SK-N-SH treated with all-trans-retinoic acid at 6 μM for 48 hours (cell line): ENCODE data around the gene CEMP1.

Source experiments
- OSR1 ChIP-seq: fragments of 250-450 bp; sonication (Bioruptor Pico); IDR thresholded peaks from 2 replicates; pipeline ENCODE4 v1.8.0; 2022; ENCODE audit warnings: moderate library complexity, mild to moderate bottlenecking, inconsistent platforms
- TF ChIP-seq, protein P1 (sequence below): fragments of 250-450 bp; sonication (Bioruptor Pico); IDR thresholded peaks from 2 replicates; pipeline ENCODE4 v1.8.0; 2020; ENCODE audit warnings: mild to moderate bottlenecking, moderate library complexity, borderline replicate concordance

DNA sequence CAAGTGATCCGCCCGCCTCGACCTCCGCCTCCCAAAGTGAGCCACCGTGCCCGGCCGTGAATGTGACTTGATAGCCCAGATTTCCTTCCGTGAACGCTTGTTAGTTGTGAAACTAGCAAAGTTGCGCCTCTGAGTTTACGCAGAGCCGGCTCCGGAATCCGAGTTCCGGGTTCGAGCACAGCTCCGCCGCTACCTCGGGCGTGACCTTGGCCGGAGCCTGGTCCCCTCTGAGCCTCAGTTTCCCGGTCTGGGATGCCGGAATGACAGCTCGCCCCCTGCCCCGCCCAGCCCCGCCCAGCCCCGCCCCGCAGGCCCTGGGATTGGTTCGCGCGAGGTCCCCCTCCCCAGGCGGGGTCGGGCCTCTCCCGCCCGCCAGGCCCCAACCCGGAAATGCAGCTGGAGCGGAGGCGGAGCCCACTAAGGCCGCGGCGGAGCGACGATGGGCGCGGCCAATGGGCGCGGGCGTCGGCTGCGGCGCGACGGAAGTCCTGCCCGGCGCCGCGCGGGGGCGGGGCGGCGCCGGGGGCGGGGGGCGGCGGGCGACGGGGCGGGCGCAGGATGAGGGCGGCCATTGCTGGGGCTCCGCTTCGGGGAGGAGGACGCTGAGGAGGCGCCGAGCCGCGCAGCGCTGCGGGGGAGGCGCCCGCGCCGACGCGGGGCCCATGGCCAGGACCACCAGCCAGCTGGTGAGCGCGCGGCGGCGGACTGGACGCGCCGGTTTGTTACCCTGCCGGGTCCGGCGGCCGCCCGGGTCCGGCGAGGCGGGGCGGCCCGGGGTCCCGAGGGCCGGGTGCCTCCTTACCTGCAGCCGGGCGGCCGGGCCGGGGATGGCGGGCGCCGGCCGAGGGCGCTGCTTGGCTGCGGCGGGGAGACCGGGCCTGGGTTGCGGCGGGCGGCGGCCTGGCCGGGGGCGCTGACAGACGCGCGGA lies 6.5 kb upstream of the CEMP1 start, which contains the start of gene PDPK1:
- TF ChIP-seq, protein P1, sequence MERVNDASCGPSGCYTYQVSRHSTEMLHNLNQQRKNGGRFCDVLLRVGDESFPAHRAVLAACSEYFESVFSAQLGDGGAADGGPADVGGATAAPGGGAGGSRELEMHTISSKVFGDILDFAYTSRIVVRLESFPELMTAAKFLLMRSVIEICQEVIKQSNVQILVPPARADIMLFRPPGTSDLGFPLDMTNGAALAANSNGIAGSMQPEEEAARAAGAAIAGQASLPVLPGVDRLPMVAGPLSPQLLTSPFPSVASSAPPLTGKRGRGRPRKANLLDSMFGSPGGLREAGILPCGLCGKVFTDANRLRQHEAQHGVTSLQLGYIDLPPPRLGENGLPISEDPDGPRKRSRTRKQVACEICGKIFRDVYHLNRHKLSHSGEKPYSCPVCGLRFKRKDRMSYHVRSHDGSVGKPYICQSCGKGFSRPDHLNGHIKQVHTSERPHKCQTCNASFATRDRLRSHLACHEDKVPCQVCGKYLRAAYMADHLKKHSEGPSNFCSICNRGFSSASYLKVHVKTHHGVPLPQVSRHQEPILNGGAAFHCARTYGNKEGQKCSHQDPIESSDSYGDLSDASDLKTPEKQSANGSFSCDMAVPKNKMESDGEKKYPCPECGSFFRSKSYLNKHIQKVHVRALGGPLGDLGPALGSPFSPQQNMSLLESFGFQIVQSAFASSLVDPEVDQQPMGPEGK (CRISPR knock-in tag), result no peak
- no peak for TF ChIP-seq OSR1
